CD14-positive monocyte (primary cell): Measurements from ENCODE around the gene STBD1. TPM values are rescaled to one million over a fixed set of nuclear protein-coding genes. Genes with fewer than 3 reads are reported as not detected.

Source experiments
- DNase-seq, 3 donors: peaks; one replicate each; pipeline ENCODE4 v3.0.0-alpha.2; 2011 to 2022
- H2AFZ ChIP-seq: 2 replicates; pipeline ENCODE4 v1.6.0; 2012; ENCODE audit warnings: mild to moderate bottlenecking, low read depth, low read length, inconsistent platforms; ENCODE audit not compliant: insufficient read depth, poor library complexity, severe bottlenecking
- H3K27ac ChIP-seq, 2 donors: 1 replicate in 1 of 2; 2 replicates in 1 of 2; pipeline ENCODE4 v1.5.1; 2012 to 2013; ENCODE audit warnings: low read length in 2 of 2, control low read depth in 1 of 2, inconsistent platforms in 1 of 2, low read depth in 1 of 2, mild to moderate bottlenecking in 1 of 2
- H3K27me3 ChIP-seq, 2 donors: one replicate each; pipeline versions ENCODE4 v1.6.0 to v1.6.1; 2011 to 2013; ENCODE audit warnings: low read length in 2 of 2; ENCODE audit not compliant: control insufficient read depth in 2 of 2, insufficient read depth in 2 of 2
- H3K36me3 ChIP-seq, 2 donors: replicated peaks in 1 of 2; 1 replicate in 1 of 2; 2 replicates in 1 of 2; pipeline versions ENCODE4 v1.5.1 to v1.6.1; 2012 to 2013; ENCODE audit warnings: low read length in 2 of 2, control low read depth in 1 of 2, inconsistent platforms in 1 of 2, mild to moderate bottlenecking in 1 of 2; ENCODE audit not compliant: insufficient read depth in 2 of 2, control insufficient read depth in 1 of 2
- H3K4me1 ChIP-seq, 2 donors: 1 replicate in 1 of 2; 2 replicates in 1 of 2; pipeline versions ENCODE4 v1.5.1 to v1.6.1; 2012 to 2013; ENCODE audit warnings: low read length in 2 of 2, control low read depth in 1 of 2, inconsistent platforms in 1 of 2, mild to moderate bottlenecking in 1 of 2, moderate library complexity in 1 of 2; ENCODE audit not compliant: insufficient read depth in 2 of 2, control insufficient read depth in 1 of 2
- H3K4me2 ChIP-seq: replicated peaks from 2 replicates; pipeline ENCODE3; 2012; ENCODE audit warnings: low read length, moderate library complexity, mild to moderate bottlenecking; ENCODE audit not compliant: poor library complexity, severe bottlenecking; ENCODE audit errors: extremely low read depth
- H3K4me3 ChIP-seq, 3 experiments: fragments of 200-600 bp in 1 of 3; sonication (generic) in 1 of 3; replicated peaks in 1 of 3; 1 replicate in 2 of 3; 2 replicates in 1 of 3; pipeline ENCODE4 v1.5.1; 2011 to 2013; ENCODE audit warnings: low read length in 3 of 3, mild to moderate bottlenecking in 3 of 3, control low read depth in 2 of 3, low read depth in 2 of 3, inconsistent platforms in 1 of 3, moderate library complexity in 1 of 3
- H3K79me2 ChIP-seq: 2 replicates; pipeline ENCODE4 v1.6.0; 2012; ENCODE audit warnings: mild to moderate bottlenecking, control low read depth, inconsistent platforms, low read length, moderate library complexity; ENCODE audit not compliant: insufficient read depth
- H3K9ac ChIP-seq: 2 replicates; pipeline ENCODE4 v1.6.0; 2017; ENCODE audit warnings: low read length, mild to moderate bottlenecking; ENCODE audit not compliant: insufficient read depth, poor library complexity, severe bottlenecking
- H3K9me3 ChIP-seq, 2 donors: replicated peaks in 1 of 2; 1 replicate in 1 of 2; 2 replicates in 1 of 2; pipeline versions ENCODE4 v1.5.1 to v1.6.1; 2012 to 2013; ENCODE audit warnings: low read length in 2 of 2, control low read depth in 1 of 2; ENCODE audit not compliant: control insufficient read depth in 1 of 2, insufficient read depth in 1 of 2
- H4K20me1 ChIP-seq: 2 replicates; pipeline ENCODE4 v1.6.0; 2012; ENCODE audit warnings: mild to moderate bottlenecking, low read length, control low read depth, moderate library complexity; ENCODE audit not compliant: insufficient read depth
- H3K27ac Mint-ChIP-seq, 7 donors: one replicate each; pipeline ENCODE4 v1.8.0; 2020; ENCODE audit warnings: mild to moderate bottlenecking in 7 of 7, mixed read lengths in 7 of 7, moderate library complexity in 6 of 7, inconsistent platforms in 2 of 7
- H3K27me3 Mint-ChIP-seq, 3 donors: one replicate each; pipeline ENCODE4 v1.8.0; 2021 to 2022; ENCODE audit warnings: low read depth in 3 of 3, mild to moderate bottlenecking in 3 of 3, mixed read lengths in 3 of 3, moderate library complexity in 3 of 3, inconsistent platforms in 1 of 3
- H3K36me3 Mint-ChIP-seq, 2 donors: one replicate each; pipeline ENCODE4 v1.8.0; 2020; ENCODE audit warnings: mixed read lengths in 2 of 2, inconsistent platforms in 1 of 2, mild to moderate bottlenecking in 1 of 2
- H3K4me1 Mint-ChIP-seq: one replicate; pipeline ENCODE4 v1.8.0; 2020; ENCODE audit warnings: mild to moderate bottlenecking, mixed read lengths
- H3K4me3 Mint-ChIP-seq, 2 donors: one replicate each; pipeline ENCODE4 v1.8.0; 2020; ENCODE audit warnings: mild to moderate bottlenecking in 2 of 2, mixed read lengths in 2 of 2, moderate library complexity in 1 of 2
- H3K9me3 Mint-ChIP-seq, 7 donors: one replicate each; pipeline ENCODE4 v1.8.0; 2020 to 2022; ENCODE audit warnings: mixed read lengths in 7 of 7, mild to moderate bottlenecking in 6 of 7, moderate library complexity in 6 of 7, inconsistent platforms in 2 of 7
- WGBS: methylation state at CpG from one replicate; pipeline ENCODE4 v1.1.5; 2013; ENCODE audit warnings: missing lambda C conversion rate; ENCODE audit not compliant: insufficient coverage; 5-methylcytosine and 5-hydroxymethylcytosine counted together
- intact Hi-C, 2 donors: fragments of 100-400 bp; cut with micrococcal nuclease; formaldehyde crosslinking; loops; one replicate each; pipeline versions ENCODE4 v1.15.0 to v1.15.1; 2023
- polyA plus RNA-seq, 3 donors: library from polyadenylated mRNA; depleted of rRNA in 1 of 3; unstranded in 2 of 3; stranded (reverse) in 1 of 3; fragments of 300-500 nt in 2 of 3; fragments of >200 nt in 1 of 3; fragmentation: Illumina TruSeq in 2 of 3; gene quantifications; 1 replicate in 2 of 3; 2 replicates in 1 of 3; pipeline ENCODE4 v1.2.3, GENCODE V29; 2012 to 2021
- TF ChIP-seq, protein P1 (sequence below): fragments of 200-600 bp; IDR thresholded peaks from one replicate; pipeline ENCODE4 v1.8.0; 2022; ENCODE audit warnings: antibody characterized with exemption, mild to moderate bottlenecking

STBD1 gene
- polyA plus RNA-seq, 3 donors = 0.53 to 1.5 (median 1.2) TPM

DNA sequence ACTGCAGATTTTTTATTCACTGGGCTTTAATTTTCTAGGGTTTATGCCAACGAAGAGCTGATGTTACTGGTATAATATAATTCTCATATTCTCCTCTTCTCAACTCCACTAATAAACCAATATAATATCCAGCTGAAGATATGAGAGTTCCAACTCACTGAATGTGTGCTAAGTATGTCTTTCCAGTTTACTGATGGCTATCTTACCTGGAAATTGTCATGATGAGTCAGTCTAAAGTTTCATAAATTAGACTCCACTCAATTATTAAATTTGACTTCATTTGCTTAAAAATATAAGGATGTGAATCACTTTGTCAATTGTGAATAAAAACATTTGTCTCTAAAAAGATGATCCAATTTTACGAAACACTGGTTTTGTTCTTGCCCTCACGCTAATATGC is 28.4 kb downstream of the STBD1 start:
- Mint-ChIP-seq H3K27me3 (peaks cover 0 to 4% (median 4%) of the 10 kb centered on the region in 3 donors), H3K9me3 (no peaks in the 10 kb centered on the region), H3K36me3 (no peaks in the 10 kb centered on the region), H3K27ac (no peak overlapping the region), H3K4me1 (no peaks in the 10 kb centered on the region), H3K4me3 (no peak overlapping the region)
- Histone ChIP-seq H2AFZ (no peak overlapping the region), H3K4me3 (no peak overlapping the region), H3K9ac (no peak overlapping the region), H3K4me1 (no peaks in the 10 kb centered on the region), H3K4me2 (no peak overlapping the region), H3K27me3 (no peaks in the 10 kb centered on the region), H3K9me3 (no peaks in the 10 kb centered on the region), H4K20me1 (no peaks in the 10 kb centered on the region), H3K27ac (no peak overlapping the region), H3K36me3 (no peaks in the 10 kb centered on the region), H3K79me2 (no peaks in the 10 kb centered on the region)
- intact Hi-C loops = no loop called here
- DNase-seq = no peak
- whole genome bisulfite sequencing = no CpG with 5 or more reads among the region's 3 CpGs
- TF ChIP-seq, protein P1, sequence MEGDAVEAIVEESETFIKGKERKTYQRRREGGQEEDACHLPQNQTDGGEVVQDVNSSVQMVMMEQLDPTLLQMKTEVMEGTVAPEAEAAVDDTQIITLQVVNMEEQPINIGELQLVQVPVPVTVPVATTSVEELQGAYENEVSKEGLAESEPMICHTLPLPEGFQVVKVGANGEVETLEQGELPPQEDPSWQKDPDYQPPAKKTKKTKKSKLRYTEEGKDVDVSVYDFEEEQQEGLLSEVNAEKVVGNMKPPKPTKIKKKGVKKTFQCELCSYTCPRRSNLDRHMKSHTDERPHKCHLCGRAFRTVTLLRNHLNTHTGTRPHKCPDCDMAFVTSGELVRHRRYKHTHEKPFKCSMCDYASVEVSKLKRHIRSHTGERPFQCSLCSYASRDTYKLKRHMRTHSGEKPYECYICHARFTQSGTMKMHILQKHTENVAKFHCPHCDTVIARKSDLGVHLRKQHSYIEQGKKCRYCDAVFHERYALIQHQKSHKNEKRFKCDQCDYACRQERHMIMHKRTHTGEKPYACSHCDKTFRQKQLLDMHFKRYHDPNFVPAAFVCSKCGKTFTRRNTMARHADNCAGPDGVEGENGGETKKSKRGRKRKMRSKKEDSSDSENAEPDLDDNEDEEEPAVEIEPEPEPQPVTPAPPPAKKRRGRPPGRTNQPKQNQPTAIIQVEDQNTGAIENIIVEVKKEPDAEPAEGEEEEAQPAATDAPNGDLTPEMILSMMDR = no peak

DNA sequence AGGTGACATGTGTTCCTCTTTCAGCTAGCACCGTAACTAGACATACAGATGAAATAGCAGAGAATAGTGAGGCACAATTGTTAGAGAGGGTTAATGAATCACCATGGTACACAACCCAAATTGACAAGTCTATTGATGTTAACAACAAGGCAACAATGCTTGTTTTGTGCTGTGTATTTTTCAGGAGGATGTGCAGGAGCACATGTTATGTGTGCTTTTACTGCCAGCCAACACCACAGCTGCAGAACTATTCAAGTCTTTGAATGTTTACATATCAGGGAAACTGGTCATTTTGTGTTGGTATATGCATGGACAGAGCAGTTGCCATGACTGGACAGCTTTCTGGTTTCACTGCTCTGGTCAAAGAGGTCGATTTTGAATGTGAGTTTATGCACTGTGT is 32.8 kb downstream of the STBD1 start:
- Histone ChIP-seq H4K20me1 (no peaks in the 10 kb centered on the region), H3K4me1 (no peaks in the 10 kb centered on the region), H3K9ac (no peak overlapping the region), H3K79me2 (no peaks in the 10 kb centered on the region), H3K4me3 (no peak overlapping the region), H3K27ac (no peak overlapping the region), H3K27me3 (no peaks in the 10 kb centered on the region), H3K9me3 (no peaks in the 10 kb centered on the region), H3K4me2 (no peak overlapping the region), H3K36me3 (no peaks in the 10 kb centered on the region), H2AFZ (no peak overlapping the region)
- Mint-ChIP-seq H3K27ac (no peak overlapping the region), H3K9me3 (no peaks in the 10 kb centered on the region), H3K4me3 (no peak overlapping the region), H3K36me3 (no peaks in the 10 kb centered on the region), H3K4me1 (no peaks in the 10 kb centered on the region), H3K27me3 (peaks cover 0 to 4% (median 4%) of the 10 kb centered on the region in 3 donors)
- TF ChIP-seq, protein P1 = no peak
- no peak for DNase-seq
- WGBS = no CpG with 5 or more reads among the region's 2 CpGs
- intact Hi-C loops = no loop called here
